Measurements from ENCODE around the gene RIPOR3. TPM values are rescaled to one million over a fixed set of nuclear protein-coding genes. Genes with fewer than 3 reads are reported as not detected.
"Not testable (repeated sequence)": the region's sequence is repeated elsewhere in the genome, so short reads cannot be mapped to it uniquely, and the experiment has no call there.

RIPOR3 gene
- total RNA-seq, 3 donors from 2014 or later, result 0.21 to 0.71 (median 0.63) TPM

DNA sequence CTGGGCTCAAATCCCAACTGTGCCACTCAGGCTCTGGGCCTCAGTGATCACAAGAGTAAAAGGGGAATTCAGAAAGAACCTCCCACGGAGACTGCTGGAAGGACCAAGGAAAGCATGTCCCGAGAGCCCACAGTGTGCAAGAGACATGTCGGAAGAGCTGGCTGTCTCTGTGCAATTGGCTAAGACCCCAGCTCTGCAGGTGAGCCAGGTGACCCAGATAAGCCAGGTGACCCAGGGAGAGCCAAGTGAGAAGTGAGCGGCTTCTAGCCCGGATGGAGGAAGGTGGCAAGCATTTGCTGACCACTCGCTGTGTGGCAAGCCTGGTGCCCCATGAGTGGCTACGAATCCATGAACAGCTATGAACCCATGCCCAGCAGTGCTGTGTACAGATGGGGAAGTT, 59.1 kb downstream of the RIPOR3 start:
- Mint-ChIP-seq H3K4me3 (no peak overlapping the region), H3K9me3 (no peaks in the 10 kb centered on the region)
- no peak for ATAC-seq

GRCh38 chr20:50630578-50631263, 60.6 kb downstream of the RIPOR3 start:
- no peak for ATAC-seq
- H3K4me3 Mint-ChIP-seq, result no peak overlapping the region
- DNase-seq, result no peak

More for the DNA sequence above, 59.1 kb downstream of the RIPOR3 start:
- Mint-ChIP-seq H3K36me3 (ENCODE audit: insufficient read depth) (no peaks in the 10 kb centered on the region), H3K4me1 (ENCODE audit: low read depth) (no peaks in the 10 kb centered on the region), H3K27me3 (ENCODE audit: low read depth) (peaks cover 2% of the 10 kb centered on the region)
- no peak for DNase-seq

GRCh38 chr20:50629670-50630045, 61.7 kb downstream of the RIPOR3 start:
- H3K36me3 Mint-ChIP-seq (ENCODE audit: insufficient read depth), result no peaks in the 10 kb centered on the region
- H3K27me3 Mint-ChIP-seq (ENCODE audit: low read depth), result peaks cover 5% of the 10 kb centered on the region
- H3K4me3 Mint-ChIP-seq, result no peak overlapping the region
- no peaks in the 10 kb centered on the region for H3K9me3 Mint-ChIP-seq
- DNase-seq (no peak), ATAC-seq (no peak)
- H3K4me1 Mint-ChIP-seq (ENCODE audit: low read depth), result no peaks in the 10 kb centered on the region

More at GRCh38 chr20:50630578-50631263, 60.6 kb downstream of the RIPOR3 start:
- H3K27me3 Mint-ChIP-seq (ENCODE audit: low read depth), result peaks cover 2% of the 10 kb centered on the region
- no peaks in the 10 kb centered on the region for H3K4me1 Mint-ChIP-seq (ENCODE audit: low read depth)
- H3K36me3 Mint-ChIP-seq (ENCODE audit: insufficient read depth), result no peaks in the 10 kb centered on the region
- H3K9me3 Mint-ChIP-seq, result no peaks in the 10 kb centered on the region

DNA sequence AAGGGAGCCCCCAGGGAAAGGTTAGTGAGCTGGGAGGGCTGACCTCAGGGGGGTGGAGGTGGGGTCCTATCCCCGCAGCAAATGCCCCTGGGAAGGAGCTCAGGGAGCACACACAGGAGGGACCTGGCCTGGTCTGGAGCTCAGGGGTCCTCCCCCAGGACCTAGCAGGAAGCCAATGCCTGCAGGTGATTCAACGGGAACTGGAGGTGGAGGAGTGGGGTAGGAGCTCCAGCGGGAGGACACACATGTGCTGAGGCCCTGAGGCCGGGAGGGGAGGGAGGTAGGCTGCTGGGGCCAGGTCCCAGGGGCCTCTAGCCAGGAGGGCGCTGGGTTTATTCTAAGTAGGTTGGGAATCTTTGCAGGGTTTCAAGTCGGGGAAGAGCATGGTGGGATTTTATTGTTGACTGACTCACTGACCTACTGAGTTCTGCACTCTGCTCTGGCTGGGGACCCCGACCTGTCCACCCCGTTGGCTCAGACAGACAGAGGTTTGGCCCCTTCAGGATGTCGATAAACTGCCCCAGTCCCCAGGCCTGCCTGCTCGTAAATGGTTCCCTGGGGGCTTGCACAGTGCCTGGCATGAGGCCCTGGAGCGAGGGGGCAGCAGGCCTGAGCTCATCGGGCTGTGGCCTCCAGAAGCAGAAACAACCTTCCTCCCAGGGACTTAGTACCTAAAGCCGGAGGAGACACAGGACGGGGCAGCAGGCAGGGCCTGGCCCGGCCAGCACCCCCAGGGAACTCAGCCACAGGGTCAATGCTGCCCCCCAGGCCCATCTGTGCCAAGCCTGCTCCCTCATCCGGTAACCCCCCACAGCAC, 62.3 kb downstream of the RIPOR3 start:
- no peaks in the 10 kb centered on the region for H3K36me3 Mint-ChIP-seq (ENCODE audit: insufficient read depth)
- H3K4me1 Mint-ChIP-seq (ENCODE audit: low read depth), result no peaks in the 10 kb centered on the region
- no peaks in the 10 kb centered on the region for H3K9me3 Mint-ChIP-seq
- DNase-seq (no peak), ATAC-seq (no peak)
- H3K4me3 Mint-ChIP-seq, result no peak overlapping the region
- H3K27me3 Mint-ChIP-seq (ENCODE audit: low read depth), result peaks cover 5% of the 10 kb centered on the region

DNA sequence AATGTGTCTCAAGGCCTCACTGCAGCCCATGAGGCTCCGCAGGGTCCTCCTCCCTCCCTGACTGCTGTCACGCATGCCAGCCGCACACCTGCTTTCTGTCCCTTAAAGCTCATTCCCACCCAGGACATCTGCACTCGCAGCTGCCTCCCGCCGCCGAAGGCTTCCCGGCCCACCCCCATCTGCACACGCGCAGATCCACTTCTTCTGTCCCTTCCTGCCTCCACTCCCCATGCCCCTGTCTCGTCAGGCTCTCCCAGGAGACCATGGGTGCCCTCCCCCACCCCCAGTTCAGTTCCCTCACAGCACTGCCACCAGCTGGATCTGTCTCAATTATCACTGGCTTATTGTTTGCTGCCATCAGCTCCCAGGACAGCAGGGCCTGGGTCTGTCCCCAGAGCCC, 63.0 kb downstream of the RIPOR3 start:
- H3K4me3 Mint-ChIP-seq, result no peak overlapping the region
- no peaks in the 10 kb centered on the region for H3K36me3 Mint-ChIP-seq (ENCODE audit: insufficient read depth)
- ATAC-seq (no peak), DNase-seq (no peak)
- peaks cover 4% of the 10 kb centered on the region for H3K27me3 Mint-ChIP-seq (ENCODE audit: low read depth)
- H3K9me3 Mint-ChIP-seq, result no peaks in the 10 kb centered on the region
- H3K4me1 Mint-ChIP-seq (ENCODE audit: low read depth), result no peaks in the 10 kb centered on the region

- Mint-ChIP-seq H3K36me3 (ENCODE audit: insufficient read depth) (no peaks in the 10 kb centered on the region), H3K9me3 (no peaks in the 10 kb centered on the region), H3K27me3 (ENCODE audit: low read depth) (peaks cover 3% of the 10 kb centered on the region), H3K4me3 (no peak overlapping the region), H3K4me1 (ENCODE audit: low read depth) (no peaks in the 10 kb centered on the region)
- ATAC-seq (no peak), DNase-seq (no peak)
Observed at GRCh38 chr20:50627747-50628146, 63.6 kb downstream of the RIPOR3 start.

- H3K9me3 Mint-ChIP-seq, result peaks cover 3% of the 10 kb centered on the region
- DNase-seq (no peak), ATAC-seq (peak in 1 of 2 donors; percentile 32)
- H3K36me3 Mint-ChIP-seq (ENCODE audit: insufficient read depth), result no peaks in the 10 kb centered on the region
- H3K27me3 Mint-ChIP-seq (ENCODE audit: low read depth), result peaks cover 3% of the 10 kb centered on the region
- H3K4me1 Mint-ChIP-seq (ENCODE audit: low read depth), result no peaks in the 10 kb centered on the region
- no peak overlapping the region for H3K4me3 Mint-ChIP-seq
Observed at GRCh38 chr20:50625986-50626677, 65.2 kb downstream of the RIPOR3 start.

- Mint-ChIP-seq H3K4me1 (ENCODE audit: low read depth) (no peaks in the 10 kb centered on the region), H3K36me3 (ENCODE audit: insufficient read depth) (no peaks in the 10 kb centered on the region), H3K27me3 (ENCODE audit: low read depth) (peaks cover 3% of the 10 kb centered on the region), H3K9me3 (peaks cover 9% of the 10 kb centered on the region), H3K4me3 (no peak overlapping the region)
- DNase-seq (no peak), ATAC-seq (no peak)
Observed at GRCh38 chr20:50624351-50625016, 66.9 kb downstream of the RIPOR3 start.

GRCh38 chr20:50621068-50621665, 70.2 kb downstream of the RIPOR3 start:
- H3K36me3 Mint-ChIP-seq (ENCODE audit: insufficient read depth), result no peaks in the 10 kb centered on the region
- no peak overlapping the region for H3K4me3 Mint-ChIP-seq
- H3K27me3 Mint-ChIP-seq (ENCODE audit: low read depth), result peaks cover 3% of the 10 kb centered on the region
- H3K4me1 Mint-ChIP-seq (ENCODE audit: low read depth), result no peaks in the 10 kb centered on the region
- ATAC-seq (no peak), DNase-seq (no peak)
- H3K9me3 Mint-ChIP-seq, result peaks cover 9% of the 10 kb centered on the region

GRCh38 chr20:50620459-50620858, 70.9 kb downstream of the RIPOR3 start:
- ATAC-seq, H3K4me3 Mint-ChIP-seq, H3K9me3 Mint-ChIP-seq: not testable (repeated sequence)

DNA sequence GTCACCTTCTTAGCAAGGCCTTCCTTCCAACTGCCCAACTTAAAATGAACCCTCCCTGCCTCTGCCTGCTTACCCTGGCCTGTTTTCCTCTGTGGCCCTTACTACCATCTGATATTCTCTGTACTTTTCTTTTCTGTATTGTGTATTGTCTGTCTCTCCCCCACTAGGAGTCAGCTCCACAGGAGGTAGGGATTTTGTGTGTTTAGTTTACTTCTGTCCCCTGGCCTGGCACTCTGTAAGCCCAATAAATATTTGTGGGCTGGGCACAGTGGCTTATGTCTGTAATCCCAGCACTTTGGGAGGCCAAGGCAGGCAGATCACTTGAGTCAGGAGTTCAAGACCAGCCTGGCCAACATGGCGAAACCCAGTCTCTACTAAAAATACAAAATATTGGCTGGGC, 72.8 kb downstream of the RIPOR3 start:
- Mint-ChIP-seq H3K36me3 (ENCODE audit: insufficient read depth) (no peaks in the 10 kb centered on the region), H3K4me3 (no peak overlapping the region), H3K27me3 (ENCODE audit: low read depth) (no peaks in the 10 kb centered on the region), H3K9me3 (peaks cover 9% of the 10 kb centered on the region), H3K4me1 (ENCODE audit: low read depth) (no peaks in the 10 kb centered on the region)
- DNase-seq (no peak), ATAC-seq (no peak)

More at GRCh38 chr20:50620459-50620858, 70.9 kb downstream of the RIPOR3 start:
- H3K27me3 Mint-ChIP-seq (ENCODE audit: low read depth); DNase-seq; H3K36me3 Mint-ChIP-seq (ENCODE audit: insufficient read depth); H3K4me1 Mint-ChIP-seq (ENCODE audit: low read depth): not testable (repeated sequence)

DNA sequence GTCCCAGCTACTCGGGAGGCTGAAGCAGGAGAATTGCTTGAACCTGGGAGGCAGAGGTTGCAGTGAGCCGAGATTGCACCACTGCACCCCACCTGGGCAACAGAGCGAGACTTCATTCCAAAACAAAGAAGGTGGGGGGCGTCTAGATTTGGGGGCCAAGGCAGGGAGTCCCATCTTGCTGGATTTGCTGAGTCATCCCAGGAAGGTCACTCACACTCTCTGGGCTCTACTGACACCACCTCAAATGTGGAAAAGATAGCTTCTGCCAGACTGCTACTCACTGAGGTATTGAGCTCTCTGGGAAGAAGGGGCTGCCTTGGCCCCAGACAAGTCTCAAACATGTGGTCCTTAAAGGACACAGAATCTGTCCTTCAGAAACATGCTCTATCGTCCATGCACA, 74.3 kb downstream of the RIPOR3 start:
- ATAC-seq (no peak), DNase-seq (no peak)
- Mint-ChIP-seq H3K36me3 (ENCODE audit: insufficient read depth) (no peaks in the 10 kb centered on the region), H3K9me3 (peaks cover 9% of the 10 kb centered on the region), H3K27me3 (ENCODE audit: low read depth) (no peaks in the 10 kb centered on the region), H3K4me3 (no peak overlapping the region), H3K4me1 (ENCODE audit: low read depth) (no peaks in the 10 kb centered on the region)

DNA sequence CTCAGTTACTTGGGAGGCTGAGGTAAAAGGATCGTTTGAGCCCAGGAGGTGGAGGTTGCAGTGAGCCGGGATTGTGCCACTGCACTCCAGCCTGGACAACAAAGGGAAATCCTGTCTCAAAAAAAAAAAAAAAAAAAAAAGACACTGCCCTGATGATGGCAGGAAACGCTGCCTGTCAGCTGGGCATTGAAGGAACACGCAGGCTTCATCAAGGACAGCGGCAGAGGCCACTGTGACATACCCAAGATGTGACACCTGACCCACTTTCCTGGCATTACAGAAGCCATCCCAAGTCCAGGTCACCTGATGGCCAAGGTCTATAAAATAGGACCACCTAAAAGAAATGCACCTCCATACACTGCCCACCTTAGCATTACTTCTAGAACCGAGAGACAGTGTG, 75.9 kb downstream of the RIPOR3 start:
- Mint-ChIP-seq H3K4me1 (ENCODE audit: low read depth) (no peaks in the 10 kb centered on the region), H3K4me3 (no peak overlapping the region), H3K36me3 (ENCODE audit: insufficient read depth) (no peaks in the 10 kb centered on the region), H3K9me3 (no peaks in the 10 kb centered on the region), H3K27me3 (ENCODE audit: low read depth) (no peaks in the 10 kb centered on the region)
- DNase-seq (no peak), ATAC-seq (no peak)

Measured in activated T-cell treated with anti-CD3 and anti-CD28 coated beads, Interleukin-2, amount 50 U/mL, for 4 hours (primary cell).